Measurements from ENCODE around the gene CFAP46. TPM values are rescaled to one million over a fixed set of nuclear protein-coding genes. Genes with fewer than 3 reads are reported as not detected.

CFAP46 gene
- total and polyA plus RNA-seq, 2 of the 8 experiments (the other 6 are each of a cell fraction or from before 2014, with no cell fraction given): 2.6 to 4.8 TPM

GRCh38 chr10:132877473-132877872 lies 64.9 kb downstream of the CFAP46 start:
- H4K91ac ChIP-seq (replicated peaks; ENCODE audit: insufficient read length, low read length): no peak overlapping the region
- no peak overlapping the region for H2BK15ac ChIP-seq (ENCODE audit: low read length)
- TF ChIP-seq RNF2 (IDR thresholded peaks at IDR 0.05; ENCODE audit: borderline replicate concordance, low read depth, low read length, missing control alignments, poor library complexity, severe bottlenecking): no peak
- H3K23me2 ChIP-seq (ENCODE audit: low read depth, low read length): peaks cover 8% of the 10 kb centered on the region; the same call in 1 of the 2 replicates
- H3K79me2 ChIP-seq (ENCODE audit: control insufficient read depth in 1 of 2, insufficient read depth in 2 of 2, low read length in 2 of 2): no peaks in the 10 kb centered on the region
- H3K27me3 ChIP-seq (replicated peaks in 1 of 4; ENCODE audit: control insufficient read depth in 3 of 4, extremely low read depth in 1 of 4, insufficient read depth in 3 of 4, low read length in 3 of 4): 0 out of 7 replicates have a peak, but pooled peaks cover 0 to 2% (median 0%) of the 10 kb centered on the region in 4 experiments
- ChIA-PET POLR2A (ENCODE audit: partially characterized antibody) (no interaction called here), CTCF (ENCODE audit: partially characterized antibody) (interaction anchor here (0.7 to 1.0 kb wide), 3 partner anchors 9 to 33 kb away, joined by 3 read pairs; no protein-coding TSS in a partner anchor)
- H2AFZ ChIP-seq (ENCODE audit: low read length): no peak overlapping the region
- no peak overlapping the region for H3K14ac ChIP-seq (ENCODE audit: insufficient read length)
- peaks cover 0 to 19% (median 8%) of the 10 kb centered on the region in 4 experiments; a peak in 6 of 7 replicates for H3K4me1 ChIP-seq (replicated peaks in 1 of 4; ENCODE audit: control insufficient read depth in 3 of 4, insufficient read depth in 4 of 4, low read length in 3 of 4)
- H2BK120ac ChIP-seq (replicated peaks; ENCODE audit: low read depth, low read length): no peak overlapping the region
- no peak overlapping the region for H3K9ac ChIP-seq (replicated peaks in 1 of 4; ENCODE audit: extremely low read depth in 1 of 4, low read depth in 3 of 4, low read length in 3 of 4)
- H3K18ac ChIP-seq (ENCODE audit: extremely low read depth, low read length): no peak overlapping the region
- 0 out of 2 replicates have a peak overlapping the region, but pooled peaks have one; percentile 35 for H2BK5ac ChIP-seq (ENCODE audit: low read depth, low read length)
- no peak overlapping the region for H4K5ac ChIP-seq (ENCODE audit: insufficient read length, low read depth, low read length)
- no peak for FAIRE-seq
- H3K56ac ChIP-seq (replicated peaks; ENCODE audit: insufficient read length, low read depth, low read length): no peak overlapping the region
- H3K4me3 ChIP-seq (ENCODE audit: extremely low read depth in 1 of 4, insufficient read depth in 2 of 4, low read depth in 3 of 4, low read length in 4 of 4): no peak overlapping the region
- H3K27ac ChIP-seq (ENCODE audit: low read depth, low read length): no peak overlapping the region
- no peaks in the 10 kb centered on the region for H3K79me1 ChIP-seq (ENCODE audit: low read depth, low read length)
- no peaks in the 10 kb centered on the region for H4K20me1 ChIP-seq (replicated peaks in 1 of 2; ENCODE audit: control insufficient read depth in 1 of 2, insufficient read depth in 2 of 2, low read length in 2 of 2)
- DNase-seq (ENCODE audit: low read depth in 1 of 2, low spot score in 2 of 2): no peak
- 0 out of 2 replicates have a peak overlapping the region, but pooled peaks have one; percentile 39 for H2AK5ac ChIP-seq (ENCODE audit: low read depth, low read length)
- no peaks in the 10 kb centered on the region for H3K36me3 ChIP-seq (ENCODE audit: control insufficient read depth in 2 of 4, insufficient read depth in 4 of 4, low read length in 3 of 4)
- H3K4ac ChIP-seq (replicated peaks; ENCODE audit: insufficient read length, low read depth, low read length): no peak overlapping the region
- no peak overlapping the region for H3K4me2 ChIP-seq (ENCODE audit: insufficient read depth in 1 of 2, low read depth in 2 of 2, low read length in 2 of 2)
- peak overlapping the region; percentile 60; the same call in 1 of the 2 replicates for H2BK12ac ChIP-seq (ENCODE audit: low read depth, low read length)
- H2BK20ac ChIP-seq (ENCODE audit: low read length): peak overlapping the region; percentile 48; the same call in 1 of the 2 replicates
- no peaks in the 10 kb centered on the region for H3K9me3 ChIP-seq (ENCODE audit: insufficient read depth in 2 of 2, low read depth in 1 of 2, low read length in 1 of 2)
- no peak overlapping the region for H3K23ac ChIP-seq (ENCODE audit: insufficient read length)
- WGBS, 2 experiments (ENCODE audit: extremely low coverage in 1 of 2, insufficient coverage in 1 of 2, insufficient read length in 1 of 2, insufficient replicate concordance in 2 of 2, low coverage in 1 of 2, low lambda C conversion rate in 2 of 2, missing lambda C conversion rate in 1 of 2): 94% methylated on average over 7 of the region's 12 CpGs; no CpG with 5 or more reads in 1 of the 2 experiments
- H4K8ac ChIP-seq (ENCODE audit: extremely low read depth, insufficient read depth, low read length): no peak overlapping the region
